ENCODE measurements around the gene BMP8B.
A peak's percentile ranks its signal among the peaks of the same experiment; 100 is the strongest.
"Not testable (repeated sequence)": the region's sequence is repeated elsewhere in the genome, so short reads cannot be mapped to it uniquely, and the experiment has no call there.

The BMP8B gene

GRCh38 chr1:39777306-39777705, 11.4 kb downstream of the BMP8B start:
- DNase-seq, result no peak

GRCh38 chr1:39776886-39777285, 11.8 kb downstream of the BMP8B start:
- DNase-seq, result no peak

- no peak for DNase-seq
Measured at GRCh38 chr1:39776400-39776713, 12.3 kb downstream of the BMP8B start.

- DNase-seq, result not testable (repeated sequence)
Measured at GRCh38 chr1:39775676-39776399, 12.8 kb downstream of the BMP8B start.

- DNase-seq, result not testable (repeated sequence)
Measured at GRCh38 chr1:39775141-39775540, 13.5 kb downstream of the BMP8B start.

- not testable (repeated sequence) for DNase-seq
Measured at GRCh38 chr1:39773369-39773979, 15.2 kb downstream of the BMP8B start.

GRCh38 chr1:39771022-39771532, 17.6 kb downstream of the BMP8B start, which contains the start of gene OXCT2:
TSS of gene OXCT2 (minus strand) at chr1:39771348. CDS start at chr1:39771255, 93 bp downstream.
- not testable (repeated sequence) for DNase-seq

- peak; percentile 47 for DNase-seq
Measured at GRCh38 chr1:39770100-39771021, 18.3 kb downstream of the BMP8B start.

- not testable (repeated sequence) for DNase-seq
Measured at GRCh38 chr1:39769502-39769901, 19.2 kb downstream of the BMP8B start.

GRCh38 chr1:39766466-39766865, 22.2 kb downstream of the BMP8B start:
- not testable (repeated sequence) for DNase-seq

GRCh38 chr1:39764512-39764911, 24.2 kb downstream of the BMP8B start:
- DNase-seq, result not testable (repeated sequence)

- not testable (repeated sequence) for DNase-seq
Measured at GRCh38 chr1:39763619-39764374, 24.9 kb downstream of the BMP8B start.

GRCh38 chr1:39762550-39763540, 25.8 kb downstream of the BMP8B start:
- DNase-seq, result no peak

- DNase-seq, result no peak
Measured at GRCh38 chr1:39761557-39762260, 27.0 kb downstream of the BMP8B start.

GRCh38 chr1:39761016-39761415, 27.6 kb downstream of the BMP8B start:
- DNase-seq, result no peak

- DNase-seq, result no peak
Measured at GRCh38 chr1:39760074-39761008, 28.3 kb downstream of the BMP8B start.

GRCh38 chr1:39759436-39759726, 29.3 kb downstream of the BMP8B start:
- no peak for DNase-seq

- DNase-seq, result no peak
Measured at GRCh38 chr1:39758556-39759435, 29.9 kb downstream of the BMP8B start.

- no peak for DNase-seq
Measured at GRCh38 chr1:39757501-39757900, 31.2 kb downstream of the BMP8B start.
